T-helper 22 cell (primary cell): Measurements from ENCODE around the gene CLN6.
"Not testable (repeated sequence)": the region's sequence is repeated elsewhere in the genome, so short reads cannot be mapped to it uniquely, and the experiment has no call there.

ENCODE experiments used
- DNase-seq: peaks from one replicate; pipeline ENCODE4 v3.0.0-alpha.2; 2020; ENCODE audit warnings: low read depth

CLN6 gene

GRCh38 chr15:68206711-68207151 is 22.8 kb downstream of the CLN6 start:
- DNase-seq: no peak

- DNase-seq: no peak
Observed at GRCh38 chr15:68205954-68206539, 23.5 kb downstream of the CLN6 start.

GRCh38 chr15:68205558-68205944 is 24.0 kb downstream of the CLN6 start:
- no peak for DNase-seq

- no peak for DNase-seq
Observed at GRCh38 chr15:68204776-68205557, 24.6 kb downstream of the CLN6 start, which contains the start of gene CALML4. Gene CALML4 (minus strand): TSS chr15:68205332. CDS start chr15:68205247, 85 bp downstream.

- DNase-seq: no peak
Observed at GRCh38 chr15:68204361-68204760, 25.2 kb downstream of the CLN6 start.

GRCh38 chr15:68203956-68204355 is 25.6 kb downstream of the CLN6 start:
- no peak for DNase-seq

GRCh38 chr15:68203486-68203885 is 26.0 kb downstream of the CLN6 start:
- DNase-seq: no peak

GRCh38 chr15:68202994-68203393 is 26.5 kb downstream of the CLN6 start:
- not testable (repeated sequence) for DNase-seq

GRCh38 chr15:68201879-68202261 is 27.7 kb downstream of the CLN6 start:
- no peak for DNase-seq

GRCh38 chr15:68201153-68201878 is 28.2 kb downstream of the CLN6 start:
- no peak for DNase-seq

GRCh38 chr15:68200016-68200861 is 29.3 kb downstream of the CLN6 start:
- DNase-seq: no peak

- DNase-seq: no peak
Observed at GRCh38 chr15:68199340-68199739, 30.2 kb downstream of the CLN6 start.

GRCh38 chr15:68197661-68198437 is 31.7 kb downstream of the CLN6 start:
- DNase-seq: no peak

GRCh38 chr15:68197170-68197492 is 32.4 kb downstream of the CLN6 start:
- DNase-seq: no peak

GRCh38 chr15:68196445-68197169 is 32.9 kb downstream of the CLN6 start:
- DNase-seq: no peak

GRCh38 chr15:68195336-68196112 is 34.0 kb downstream of the CLN6 start:
- no peak for DNase-seq

- no peak for DNase-seq
Observed at GRCh38 chr15:68192804-68193486, 36.6 kb downstream of the CLN6 start.

GRCh38 chr15:68192117-68192516 is 37.4 kb downstream of the CLN6 start:
- no peak for DNase-seq

- DNase-seq: no peak
Observed at GRCh38 chr15:68191555-68191954, 38.0 kb downstream of the CLN6 start.
